HT-29 (cell line): ENCODE data around the gene MAB21L3. TPM values are rescaled to one million over a fixed set of nuclear protein-coding genes. Genes with fewer than 3 reads are reported as not detected.
"Not testable (repeated sequence)": the region's sequence is repeated elsewhere in the genome, so short reads cannot be mapped to it uniquely, and the experiment has no call there.

Source experiments
- DNase-seq: peaks from one replicate; pipeline ENCODE4 v3.0.0-alpha.2; 2015; ENCODE audit warnings: low spot score
- total RNA-seq: library from RNA; depleted of rRNA; stranded (reverse); fragments of >200 nt; shearing (Covaris generic); gene quantifications from 2 replicates; pipeline ENCODE4 v1.2.3, GENCODE V29; 2014

MAB21L3 gene
- total RNA-seq, 1 experiment from 2014 or later, result not detected

- peak; percentile 8 for DNase-seq
These were observed 22.7 kb downstream of the MAB21L3 start for GRCh38 chr1:116133696-116134475.

GRCh38 chr1:116134476-116134773 lies 23.2 kb downstream of the MAB21L3 start:
- no peak for DNase-seq

GRCh38 chr1:116138277-116138792 lies 27.1 kb downstream of the MAB21L3 start:
- DNase-seq, result no peak

- DNase-seq, result no peak
These were observed 28.5 kb downstream of the MAB21L3 start for GRCh38 chr1:116139592-116140134.

- no peak for DNase-seq
These were observed 33.0 kb downstream of the MAB21L3 start for GRCh38 chr1:116144151-116144550.

- not testable (repeated sequence) for DNase-seq
These were observed 35.4 kb downstream of the MAB21L3 start for GRCh38 chr1:116146447-116147113.

GRCh38 chr1:116147114-116147510 lies 35.9 kb downstream of the MAB21L3 start:
- no peak for DNase-seq

GRCh38 chr1:116147972-116148371 lies 36.8 kb downstream of the MAB21L3 start:
- DNase-seq, result no peak

- DNase-seq, result no peak
These were observed 37.8 kb downstream of the MAB21L3 start for GRCh38 chr1:116148967-116149366.

- no peak for DNase-seq
These were observed 39.2 kb downstream of the MAB21L3 start for GRCh38 chr1:116150368-116150767.

- peak; percentile 68 for DNase-seq
These were observed 40.8 kb downstream of the MAB21L3 start for GRCh38 chr1:116151739-116152576.

GRCh38 chr1:116152577-116152943 lies 41.4 kb downstream of the MAB21L3 start:
- DNase-seq, result no peak

GRCh38 chr1:116152950-116153691 lies 41.9 kb downstream of the MAB21L3 start:
- no peak for DNase-seq

- no peak for DNase-seq
These were observed 42.5 kb downstream of the MAB21L3 start for GRCh38 chr1:116153692-116154031.

GRCh38 chr1:116154536-116154935 lies 43.3 kb downstream of the MAB21L3 start:
- no peak for DNase-seq

GRCh38 chr1:116157096-116157495 lies 45.9 kb downstream of the MAB21L3 start:
- DNase-seq, result no peak

- DNase-seq, result no peak
These were observed 48.0 kb downstream of the MAB21L3 start for GRCh38 chr1:116159177-116159576.

- DNase-seq, result no peak
These were observed 48.4 kb downstream of the MAB21L3 start for GRCh38 chr1:116159611-116160010.

GRCh38 chr1:116161390-116161789 lies 50.2 kb downstream of the MAB21L3 start:
- no peak for DNase-seq

- DNase-seq, result no peak
These were observed 50.7 kb downstream of the MAB21L3 start for GRCh38 chr1:116161877-116162390.

- DNase-seq, result no peak
These were observed 52.3 kb downstream of the MAB21L3 start for GRCh38 chr1:116163533-116163932.
